A673 (cell line): ENCODE data around the gene CFAP91. TPM values are rescaled to one million over a fixed set of nuclear protein-coding genes. Genes with fewer than 3 reads are reported as not detected.

Source experiments
- BruUV-seq: library from RNA; stranded (reverse); fragments of 400-500 nt; replicated peaks from 2 replicates; lab custom pipeline; 2021; lab: Mats Ljungman, UMichigan
- CTCF ChIA-PET: fragments of 300-600 bp; sonication (Branson Sonifier 250); formaldehyde crosslinking; loops from one replicate; lab custom pipeline; 2022; ENCODE audit warnings: antibody characterized with exemption; lab: Charles Lee
- POLR2A ChIA-PET: fragments of 300-600 bp; sonication (Branson Sonifier 250); formaldehyde crosslinking; loops from one replicate; lab custom pipeline; 2022; ENCODE audit warnings: antibody characterized with exemption; ENCODE audit not compliant: low non-redundant PET; lab: Charles Lee
- DNase-seq: peaks from one replicate; pipeline ENCODE4 v3.0.0-alpha.2; 2015; ENCODE audit warnings: low spot score
- H3K27ac ChIP-seq: fragments of 200-600 bp; sonication (generic); 2 replicates; pipeline ENCODE4 v1.5.1; 2016; ENCODE audit warnings: mixed run types, low read depth, mild to moderate bottlenecking, mixed read lengths, antibody characterized with exemption, low read length; ENCODE audit not compliant: poor library complexity, severe bottlenecking
- H3K27me3 ChIP-seq: fragments of 200-600 bp; sonication (generic); replicated peaks from 2 replicates; pipeline ENCODE4 v1.6.1; 2017; ENCODE audit warnings: mixed run types, low read depth, mild to moderate bottlenecking, mixed read lengths, antibody characterized with exemption, low read length; ENCODE audit not compliant: insufficient read depth, poor library complexity
- H3K36me3 ChIP-seq: fragments of 200-600 bp; sonication (generic); 2 replicates; pipeline ENCODE4 v1.6.1; 2016; ENCODE audit warnings: mixed run types, mild to moderate bottlenecking, mixed read lengths, antibody characterized with exemption, low read length; ENCODE audit not compliant: insufficient read depth, poor library complexity, severe bottlenecking
- H3K4me1 ChIP-seq: fragments of 200-600 bp; sonication (generic); 2 replicates; pipeline ENCODE4 v1.6.1; 2017; ENCODE audit warnings: mixed run types, mild to moderate bottlenecking, mixed read lengths, antibody characterized with exemption, low read length; ENCODE audit not compliant: insufficient read depth, poor library complexity, severe bottlenecking
- H3K4me3 ChIP-seq: fragments of 200-600 bp; sonication (generic); 2 replicates; pipeline ENCODE4 v1.5.1; 2016; ENCODE audit warnings: low read depth, mixed run types, mild to moderate bottlenecking, mixed read lengths, low read length; ENCODE audit not compliant: poor library complexity, severe bottlenecking
- H3K9me3 ChIP-seq: fragments of 200-600 bp; sonication (generic); 2 replicates; pipeline ENCODE4 v1.6.1; 2016; ENCODE audit warnings: mixed run types, low read depth, mild to moderate bottlenecking, mixed read lengths, antibody characterized with exemption, low read length; ENCODE audit not compliant: poor library complexity, severe bottlenecking
- CTCF ChIP-seq: fragments of 300-800, 200-600 bp; sonication (generic); conservative IDR thresholded peaks from 2 replicates; pipeline ENCODE4 v1.5.1; 2017; ENCODE audit warnings: low read depth, mild to moderate bottlenecking, antibody characterized with exemption, low read length, moderate library complexity, mixed read lengths
- EZH2 ChIP-seq: fragments of 200-600 bp; sonication (generic); IDR thresholded peaks from 2 replicates; pipeline ENCODE4 v1.6.1; 2017; ENCODE audit warnings: borderline replicate concordance, low read depth, mild to moderate bottlenecking, mixed read lengths, antibody characterized with exemption, low read length; ENCODE audit not compliant: poor library complexity, severe bottlenecking
- intact Hi-C: fragments of 100-400 bp; cut with micrococcal nuclease; formaldehyde crosslinking; loops from one replicate; pipeline ENCODE4 v1.10.0; 2022; ENCODE audit not compliant: unreplicated experiment
- total RNA-seq: library from RNA; stranded (reverse); gene quantifications from 2 replicates; pipeline ENCODE4 v1.2.3, GENCODE V29; 2021

Gene CFAP91
- total RNA-seq, 1 experiment from 2014 or later = 0.75 TPM

- Histone ChIP-seq H3K27ac (no peak overlapping the region), H3K4me3 (no peak overlapping the region), H3K27me3 (no peaks in the 10 kb centered on the region), H3K4me1 (no peaks in the 10 kb centered on the region), H3K36me3 (no peaks in the 10 kb centered on the region), H3K9me3 (no peaks in the 10 kb centered on the region)
- POLR2A ChIA-PET = no interaction called here
- CTCF ChIA-PET = no interaction called here
- intact Hi-C loops = no loop called here
- no TSS peak for BruUV-seq
- TF ChIP-seq EZH2 (no peak), CTCF (no peak)
- DNase-seq = no peak
Observed at GRCh38 chr3:119700269-119700919, 2.4 kb upstream of the CFAP91 start.

DNA sequence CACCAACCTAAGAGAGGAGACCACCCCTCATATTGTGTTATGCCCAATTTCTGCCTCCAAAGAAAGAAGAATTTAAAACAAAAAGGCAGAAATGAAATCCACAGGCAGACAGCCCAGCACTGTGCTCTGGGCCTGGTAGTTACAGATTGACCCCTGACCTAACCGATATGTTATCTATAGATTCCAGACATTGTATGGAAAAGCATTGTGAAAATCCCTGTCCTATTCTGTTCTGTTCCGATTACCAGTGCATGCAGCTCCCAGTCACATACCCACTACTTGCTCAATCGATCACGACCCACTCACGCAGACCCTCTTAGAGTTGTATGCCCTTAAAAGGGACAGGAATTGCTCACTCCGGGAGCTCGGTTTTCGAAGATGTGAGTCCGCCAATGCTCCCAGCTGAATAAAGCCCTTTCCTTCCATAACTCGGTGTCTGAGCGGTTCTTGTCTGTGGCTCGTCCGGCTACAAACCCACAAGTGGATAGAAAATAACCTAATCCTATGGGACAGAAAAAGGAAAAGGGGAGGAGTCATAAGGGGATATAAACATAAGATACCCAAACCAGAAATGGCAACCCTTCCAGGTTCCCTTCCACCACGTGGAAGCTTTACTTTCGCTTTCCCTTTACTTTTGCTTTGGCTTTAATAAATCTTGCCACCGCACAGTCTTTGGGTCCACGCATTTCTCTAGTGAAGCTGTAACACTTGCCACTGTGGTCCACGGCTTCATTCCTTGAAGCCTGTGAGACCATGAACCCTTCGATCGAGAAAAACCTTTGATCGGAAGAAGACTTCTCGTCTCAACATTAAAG lies 1.7 kb upstream of the CFAP91 start:
- Histone ChIP-seq H3K27ac (no peak overlapping the region), H3K9me3 (no peaks in the 10 kb centered on the region), H3K4me3 (no peak overlapping the region), H3K36me3 (no peaks in the 10 kb centered on the region), H3K27me3 (no peaks in the 10 kb centered on the region), H3K4me1 (no peaks in the 10 kb centered on the region)
- POLR2A ChIA-PET = no interaction called here
- intact Hi-C loops = no loop called here
- no TSS peak for BruUV-seq
- CTCF ChIA-PET = no interaction called here
- TF ChIP-seq CTCF = no peak
- TF ChIP-seq EZH2 = no peak
- no peak for DNase-seq

- no TSS peak for BruUV-seq
- H3K9me3 ChIP-seq = no peaks in the 10 kb centered on the region
- no peaks in the 10 kb centered on the region for H3K36me3 ChIP-seq
- H3K27ac ChIP-seq = no peak overlapping the region
- ChIA-PET CTCF (no interaction called here), POLR2A (no interaction called here)
- intact Hi-C loops = no loop called here
- H3K4me3 ChIP-seq = no peak overlapping the region
- TF ChIP-seq EZH2 (no peak), CTCF (no peak)
- DNase-seq = no peak
- no peaks in the 10 kb centered on the region for H3K27me3 ChIP-seq
- H3K4me1 ChIP-seq = no peaks in the 10 kb centered on the region
Observed at GRCh38 chr3:119703820-119704531, 1.2 kb downstream of the CFAP91 start.
